ENCODE measurements around the gene CFAP74. TPM values are rescaled to one million over a fixed set of nuclear protein-coding genes. Genes with fewer than 3 reads are reported as not detected.

The CFAP74 gene
- total RNA-seq, 1 donor from 2014 or later, result not detected

- no peak overlapping the region for H3K4me3 ChIP-seq (ENCODE audit: low read depth, low read length)
- TF ChIP-seq CTCF (conservative IDR thresholded peaks at IDR 0.05; ENCODE audit: low read depth, low read length), result no peak
- no peak for DNase-seq (ENCODE audit: low read depth)
Measured at GRCh38 chr1:1922956-1923833, 80.4 kb downstream of the CFAP74 start.

GRCh38 chr1:1922702-1922955 is 81.0 kb downstream of the CFAP74 start:
- TF ChIP-seq CTCF (conservative IDR thresholded peaks at IDR 0.05; ENCODE audit: low read depth, low read length), result no peak
- H3K4me3 ChIP-seq (ENCODE audit: low read depth, low read length), result no peak overlapping the region
- DNase-seq (ENCODE audit: low read depth), result no peak

GRCh38 chr1:1921901-1922701 is 81.5 kb downstream of the CFAP74 start:
- TF ChIP-seq CTCF (conservative IDR thresholded peaks at IDR 0.05; ENCODE audit: low read depth, low read length), result no peak

GRCh38 chr1:1921459-1921862 is 82.1 kb downstream of the CFAP74 start:
- no peak for DNase-seq (ENCODE audit: low read depth)
- no peak for TF ChIP-seq CTCF (conservative IDR thresholded peaks at IDR 0.05; ENCODE audit: low read depth, low read length)
- no peak overlapping the region for H3K4me3 ChIP-seq (ENCODE audit: low read depth, low read length)

More at GRCh38 chr1:1921901-1922701, 81.5 kb downstream of the CFAP74 start:
- DNase-seq (ENCODE audit: low read depth), result no peak
- no peak overlapping the region for H3K4me3 ChIP-seq (ENCODE audit: low read depth, low read length)

- no peak for DNase-seq (ENCODE audit: low read depth)
- TF ChIP-seq CTCF (conservative IDR thresholded peaks at IDR 0.05; ENCODE audit: low read depth, low read length), result no peak
- no peak overlapping the region for H3K4me3 ChIP-seq (ENCODE audit: low read depth, low read length)
Measured at GRCh38 chr1:1920608-1921458, 82.8 kb downstream of the CFAP74 start.

- H3K4me3 ChIP-seq (ENCODE audit: low read depth, low read length), result peak overlapping the region; percentile 61
- no peak for TF ChIP-seq CTCF (conservative IDR thresholded peaks at IDR 0.05; ENCODE audit: low read depth, low read length)
- DNase-seq (ENCODE audit: low read depth), result no peak
Measured at GRCh38 chr1:1920057-1920607, 83.5 kb downstream of the CFAP74 start.

Data from epithelial cell of proximal tubule (primary cell).